ENCODE data around the gene CLMP.

Gene CLMP

DNA sequence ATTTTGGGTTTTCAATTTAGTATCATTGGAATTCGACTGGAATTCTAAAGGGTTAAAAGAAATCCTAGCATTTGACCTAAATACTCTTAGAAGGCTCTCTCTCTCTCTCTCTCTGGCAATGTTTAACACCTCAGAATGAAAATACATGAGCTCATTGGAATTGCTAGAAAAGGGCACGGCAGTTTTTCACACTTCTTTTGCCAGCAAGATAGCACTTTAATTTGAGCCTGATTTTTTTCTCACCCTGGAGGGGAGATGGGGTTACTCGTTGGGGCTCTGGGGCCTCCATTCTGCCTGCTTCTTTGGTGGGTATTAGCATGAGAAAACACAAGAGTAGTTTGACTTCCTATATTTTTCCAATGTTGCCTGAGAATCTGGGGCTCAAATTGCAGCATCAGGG lies 22.8 kb upstream of the CLMP start:
- Histone ChIP-seq H3K27ac (ENCODE audit: low read length) (no peak overlapping the region), H3K4me1 (ENCODE audit: control insufficient read depth, insufficient read depth, low read length) (peaks cover 2% of the 10 kb centered on the region; the same call in 1 of the 2 replicates), H3K4me3 (ENCODE audit: low read length) (no peak overlapping the region), H3K27me3 (ENCODE audit: control insufficient read depth, insufficient read depth, low read length) (no peaks in the 10 kb centered on the region), H3K9me3 (ENCODE audit: control insufficient read depth, insufficient read depth, low read length) (no peaks in the 10 kb centered on the region), H3K36me3 (ENCODE audit: control insufficient read depth, insufficient read depth, low read length) (no peaks in the 10 kb centered on the region)
- no peak for DNase-seq (ENCODE audit: low read depth, low spot score)
- no CpG with 5 or more reads among the region's 3 CpGs for WGBS (ENCODE audit: insufficient coverage, insufficient read length)

DNA sequence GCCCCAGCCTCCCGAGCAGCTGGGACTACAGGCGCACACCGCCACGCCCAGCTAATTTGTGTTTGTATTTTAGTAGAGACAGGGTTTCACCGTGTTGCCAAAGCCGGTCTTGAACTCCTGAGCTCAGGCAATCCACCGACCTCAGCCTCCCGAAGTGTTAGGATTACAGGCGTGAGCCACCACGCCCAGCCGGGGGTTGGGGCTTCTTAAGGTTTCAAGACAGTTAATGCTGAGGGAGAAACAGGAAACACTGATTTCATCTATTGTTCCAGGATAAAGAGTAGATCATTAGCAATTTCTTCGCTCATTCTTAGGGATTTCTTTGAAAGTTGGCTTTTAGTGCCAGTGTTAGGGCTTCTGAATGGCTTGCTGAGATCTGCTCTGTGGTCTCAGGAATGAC lies 21.2 kb upstream of the CLMP start:
- Histone ChIP-seq H3K27ac (ENCODE audit: low read length) (no peak overlapping the region), H3K27me3 (ENCODE audit: control insufficient read depth, insufficient read depth, low read length) (no peaks in the 10 kb centered on the region), H3K36me3 (ENCODE audit: control insufficient read depth, insufficient read depth, low read length) (no peaks in the 10 kb centered on the region), H3K9me3 (ENCODE audit: control insufficient read depth, insufficient read depth, low read length) (no peaks in the 10 kb centered on the region), H3K4me1 (ENCODE audit: control insufficient read depth, insufficient read depth, low read length) (peaks cover 2% of the 10 kb centered on the region; the same call in 1 of the 2 replicates), H3K4me3 (ENCODE audit: low read length) (no peak overlapping the region)
- DNase-seq (ENCODE audit: low read depth, low spot score) = no peak
- no CpG with 5 or more reads among the region's 12 CpGs for WGBS (ENCODE audit: insufficient coverage, insufficient read length)

DNA sequence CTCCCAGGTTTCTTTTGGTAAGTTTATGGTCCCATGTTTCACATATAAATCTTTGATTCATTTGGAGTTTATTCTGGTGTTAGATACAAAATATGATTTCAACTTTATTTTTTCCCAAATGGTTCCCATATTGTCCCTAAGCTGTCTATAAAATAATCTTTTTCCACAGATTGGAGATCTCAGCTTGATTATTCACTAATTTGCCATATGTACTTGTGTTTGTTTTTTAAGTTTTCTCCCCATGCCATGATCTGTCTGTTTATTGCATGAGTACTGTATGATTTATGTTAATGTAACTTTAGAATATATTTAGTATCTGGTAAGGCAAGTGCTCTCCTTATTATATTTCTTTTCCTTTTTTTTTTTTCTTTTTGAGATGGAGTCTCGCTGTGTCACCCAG lies 19.9 kb upstream of the CLMP start:
- Histone ChIP-seq H3K27me3 (ENCODE audit: control insufficient read depth, insufficient read depth, low read length) (no peaks in the 10 kb centered on the region), H3K4me1 (ENCODE audit: control insufficient read depth, insufficient read depth, low read length) (peaks cover 2% of the 10 kb centered on the region; the same call in 1 of the 2 replicates), H3K27ac (ENCODE audit: low read length) (no peak overlapping the region), H3K9me3 (ENCODE audit: control insufficient read depth, insufficient read depth, low read length) (no peaks in the 10 kb centered on the region), H3K4me3 (ENCODE audit: low read length) (no peak overlapping the region), H3K36me3 (ENCODE audit: control insufficient read depth, insufficient read depth, low read length) (no peaks in the 10 kb centered on the region)
- WGBS (ENCODE audit: insufficient coverage, insufficient read length) = no CpG with 5 or more reads among the region's 1 CpG
- DNase-seq (ENCODE audit: low read depth, low spot score) = no peak

DNA sequence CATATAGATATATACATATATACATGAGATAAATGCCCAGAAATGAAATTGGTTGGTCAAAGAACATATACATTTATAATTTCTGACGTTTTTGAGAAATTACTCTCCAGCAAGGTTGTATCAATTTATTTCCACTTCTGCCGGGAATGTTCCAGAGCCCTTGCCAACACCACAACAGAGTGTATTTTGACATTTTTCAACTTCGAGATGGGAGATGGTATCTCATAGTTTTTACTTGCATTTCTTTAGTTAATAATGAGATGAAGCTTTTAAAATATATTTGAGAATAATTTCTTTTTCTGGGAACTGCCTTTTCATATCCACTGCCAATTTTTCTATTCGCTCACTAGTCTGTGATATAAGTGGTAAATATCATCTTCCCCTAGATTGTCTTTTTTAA lies 19.3 kb upstream of the CLMP start:
- no peaks in the 10 kb centered on the region for H3K36me3 ChIP-seq (ENCODE audit: control insufficient read depth, insufficient read depth, low read length)
- no peak overlapping the region for H3K4me3 ChIP-seq (ENCODE audit: low read length)
- peaks cover 1% of the 10 kb centered on the region; the same call in 1 of the 2 replicates for H3K4me1 ChIP-seq (ENCODE audit: control insufficient read depth, insufficient read depth, low read length)
- no CpG with 5 or more reads among the region's 4 CpGs for WGBS (ENCODE audit: insufficient coverage, insufficient read length)
- no peaks in the 10 kb centered on the region for H3K27me3 ChIP-seq (ENCODE audit: control insufficient read depth, insufficient read depth, low read length)
- H3K27ac ChIP-seq (ENCODE audit: low read length) = no peak overlapping the region
- no peak for DNase-seq (ENCODE audit: low read depth, low spot score)
- no peaks in the 10 kb centered on the region for H3K9me3 ChIP-seq (ENCODE audit: control insufficient read depth, insufficient read depth, low read length)

DNA sequence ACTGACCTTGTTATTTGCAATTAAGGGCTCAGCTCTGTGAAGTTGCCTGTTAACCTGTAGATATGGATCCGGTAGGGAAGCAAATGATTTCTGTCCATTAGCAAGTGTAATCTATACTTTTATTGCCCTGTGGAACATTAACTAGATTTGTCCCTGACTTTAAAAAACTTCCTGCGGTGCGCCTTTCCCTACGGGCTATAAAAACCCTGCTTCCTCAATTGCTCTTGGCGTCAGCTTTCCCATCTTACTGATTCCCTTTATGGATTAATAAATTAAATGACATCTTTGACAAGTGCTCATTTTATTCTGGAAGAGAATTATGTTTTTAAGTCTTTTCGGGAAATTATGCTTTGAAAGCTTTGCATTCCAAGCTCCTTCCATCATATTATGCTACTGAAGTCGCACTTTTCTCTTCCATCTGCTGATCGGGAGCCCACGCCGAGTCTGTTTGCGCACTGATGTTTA lies 18.3 kb upstream of the CLMP start:
- Histone ChIP-seq H3K27me3 (ENCODE audit: control insufficient read depth, insufficient read depth, low read length) (no peaks in the 10 kb centered on the region), H3K4me1 (ENCODE audit: control insufficient read depth, insufficient read depth, low read length) (no peaks in the 10 kb centered on the region; the same call in 1 of the 2 replicates), H3K9me3 (ENCODE audit: control insufficient read depth, insufficient read depth, low read length) (no peaks in the 10 kb centered on the region), H3K36me3 (ENCODE audit: control insufficient read depth, insufficient read depth, low read length) (no peaks in the 10 kb centered on the region), H3K27ac (ENCODE audit: low read length) (no peak overlapping the region), H3K4me3 (ENCODE audit: low read length) (no peak overlapping the region)
- no peak for DNase-seq (ENCODE audit: low read depth, low spot score)
- WGBS (ENCODE audit: insufficient coverage, insufficient read length) = no CpG with 5 or more reads among the region's 11 CpGs

DNA sequence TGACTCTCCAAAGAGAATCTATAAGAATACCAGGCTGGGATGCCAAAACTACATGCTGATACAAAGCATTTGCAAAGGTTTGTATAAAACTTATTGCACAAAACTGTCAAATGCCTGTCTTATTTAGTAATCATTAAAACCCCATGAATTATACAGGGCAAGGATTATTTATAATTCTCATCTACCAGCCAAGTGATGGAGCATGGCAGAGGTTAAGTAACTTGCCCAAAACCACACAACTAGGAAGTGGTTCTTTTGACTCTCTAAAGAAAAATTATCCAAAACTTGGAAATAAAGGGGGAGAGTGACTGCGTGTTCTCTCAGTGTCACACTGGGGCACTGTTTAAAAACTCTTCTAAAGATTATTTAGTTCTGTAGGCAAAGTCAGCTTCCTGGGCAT lies 17.4 kb upstream of the CLMP start:
- WGBS (ENCODE audit: insufficient coverage, insufficient read length) = no CpG with 5 or more reads among the region's 1 CpG
- no peaks in the 10 kb centered on the region for H3K27me3 ChIP-seq (ENCODE audit: control insufficient read depth, insufficient read depth, low read length)

DNA sequence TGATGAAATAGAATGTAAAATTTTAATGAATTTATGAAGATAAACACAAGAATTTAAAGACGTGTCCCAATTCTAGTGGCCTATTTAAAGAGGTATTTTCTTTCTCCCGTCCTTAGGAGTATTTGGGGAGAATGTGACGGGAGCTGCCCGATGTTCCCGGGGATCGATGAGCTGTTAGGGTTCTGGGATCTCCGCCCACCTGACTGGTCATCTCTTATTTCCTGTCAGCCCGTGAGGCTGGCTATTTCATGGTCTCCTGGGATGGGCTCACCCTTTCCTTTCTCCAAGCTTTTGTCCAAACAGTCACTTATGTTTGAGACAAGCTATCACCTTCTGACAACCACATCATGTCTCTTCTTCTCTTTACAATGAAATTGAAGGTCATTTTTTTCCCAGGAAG lies 16.9 kb upstream of the CLMP start:
- 100% methylated on average over 1 of the region's 8 CpGs for WGBS (ENCODE audit: insufficient coverage, insufficient read length)
- H3K36me3 ChIP-seq (ENCODE audit: control insufficient read depth, insufficient read depth, low read length) = no peaks in the 10 kb centered on the region
- DNase-seq (ENCODE audit: low read depth, low spot score) = no peak
- no peak overlapping the region for H3K4me3 ChIP-seq (ENCODE audit: low read length)
- H3K9me3 ChIP-seq (ENCODE audit: control insufficient read depth, insufficient read depth, low read length) = no peaks in the 10 kb centered on the region
- H3K27me3 ChIP-seq (ENCODE audit: control insufficient read depth, insufficient read depth, low read length) = no peaks in the 10 kb centered on the region
- no peak overlapping the region for H3K27ac ChIP-seq (ENCODE audit: low read length)
- H3K4me1 ChIP-seq (ENCODE audit: control insufficient read depth, insufficient read depth, low read length) = peaks cover 1% of the 10 kb centered on the region; the same call in 1 of the 2 replicates

More for the DNA sequence above, 17.4 kb upstream of the CLMP start:
- DNase-seq (ENCODE audit: low read depth, low spot score) = no peak
- Histone ChIP-seq H3K4me3 (ENCODE audit: low read length) (no peak overlapping the region), H3K4me1 (ENCODE audit: control insufficient read depth, insufficient read depth, low read length) (no peaks in the 10 kb centered on the region; the same call in 1 of the 2 replicates), H3K36me3 (ENCODE audit: control insufficient read depth, insufficient read depth, low read length) (no peaks in the 10 kb centered on the region), H3K9me3 (ENCODE audit: control insufficient read depth, insufficient read depth, low read length) (no peaks in the 10 kb centered on the region), H3K27ac (ENCODE audit: low read length) (no peak overlapping the region)

DNA sequence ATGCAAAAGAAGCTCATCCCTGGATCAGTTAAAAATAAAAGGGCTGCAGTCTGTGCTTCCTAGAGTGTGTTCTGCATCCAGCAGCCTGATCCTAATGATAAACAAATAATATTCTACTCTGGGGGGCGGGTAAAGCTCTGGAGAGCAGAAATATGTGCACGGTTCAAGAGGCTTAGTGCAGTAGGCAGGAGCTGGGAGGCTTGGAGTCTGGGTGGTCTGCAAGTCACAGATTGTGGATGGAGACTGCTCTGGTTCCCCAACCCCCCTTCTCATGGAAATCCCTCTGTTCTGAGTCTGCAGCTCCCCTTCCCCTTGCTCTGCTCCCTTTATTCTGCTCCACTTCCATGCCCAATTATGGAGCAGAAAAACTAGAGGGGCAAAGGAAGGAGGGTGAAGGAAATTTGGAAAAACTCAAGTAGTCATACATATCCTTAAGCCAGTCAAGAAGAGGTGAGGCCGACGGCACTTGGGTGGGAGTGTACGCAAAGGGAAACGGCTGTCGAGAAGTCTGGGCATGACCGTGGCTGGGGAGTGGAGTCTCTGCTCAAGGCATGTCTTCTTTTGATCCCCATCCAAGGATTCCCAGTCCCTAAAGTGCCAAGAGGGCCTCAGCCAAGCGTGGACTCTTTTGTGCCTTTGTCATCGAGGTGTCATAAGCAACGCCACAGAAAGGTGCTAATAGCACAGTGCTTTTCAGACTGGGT lies 16.3 kb upstream of the CLMP start:
- Histone ChIP-seq H3K27ac (ENCODE audit: low read length) (no peak overlapping the region), H3K27me3 (ENCODE audit: control insufficient read depth, insufficient read depth, low read length) (no peaks in the 10 kb centered on the region), H3K36me3 (ENCODE audit: control insufficient read depth, insufficient read depth, low read length) (no peaks in the 10 kb centered on the region), H3K4me3 (ENCODE audit: low read length) (no peak overlapping the region), H3K9me3 (ENCODE audit: control insufficient read depth, insufficient read depth, low read length) (no peaks in the 10 kb centered on the region), H3K4me1 (ENCODE audit: control insufficient read depth, insufficient read depth, low read length) (peaks cover 2% of the 10 kb centered on the region; the same call in 1 of the 2 replicates)
- WGBS (ENCODE audit: insufficient coverage, insufficient read length) = no CpG with 5 or more reads among the region's 11 CpGs
- no peak for DNase-seq (ENCODE audit: low read depth, low spot score)

DNA sequence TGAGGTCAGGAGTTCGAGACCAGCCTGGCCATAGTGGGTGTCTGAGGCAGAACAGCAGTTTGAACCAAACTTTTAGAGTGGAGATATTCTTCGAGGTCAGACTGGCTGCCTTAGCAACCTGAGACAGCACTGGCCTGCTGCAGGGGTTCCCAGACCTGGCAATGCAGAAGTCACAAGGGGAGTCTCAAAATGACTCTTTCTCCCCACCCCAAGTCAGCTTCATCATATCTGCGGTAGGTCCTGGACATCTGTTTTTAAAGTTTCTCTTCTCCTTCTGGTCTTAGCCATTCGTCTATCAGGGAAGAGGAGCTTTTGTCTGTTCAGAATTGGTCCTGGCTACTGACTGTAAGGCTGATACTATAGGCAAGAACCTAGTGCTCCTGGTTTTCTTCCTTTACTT lies 14.5 kb upstream of the CLMP start:
- Histone ChIP-seq H3K4me3 (ENCODE audit: low read length) (no peak overlapping the region), H3K36me3 (ENCODE audit: control insufficient read depth, insufficient read depth, low read length) (no peaks in the 10 kb centered on the region), H3K9me3 (ENCODE audit: control insufficient read depth, insufficient read depth, low read length) (no peaks in the 10 kb centered on the region), H3K27ac (ENCODE audit: low read length) (no peak overlapping the region), H3K27me3 (ENCODE audit: control insufficient read depth, insufficient read depth, low read length) (no peaks in the 10 kb centered on the region), H3K4me1 (ENCODE audit: control insufficient read depth, insufficient read depth, low read length) (peaks cover 2% of the 10 kb centered on the region; the same call in 1 of the 2 replicates)
- no CpG with 5 or more reads among the region's 4 CpGs for WGBS (ENCODE audit: insufficient coverage, insufficient read length)
- no peak for DNase-seq (ENCODE audit: low read depth, low spot score)

DNA sequence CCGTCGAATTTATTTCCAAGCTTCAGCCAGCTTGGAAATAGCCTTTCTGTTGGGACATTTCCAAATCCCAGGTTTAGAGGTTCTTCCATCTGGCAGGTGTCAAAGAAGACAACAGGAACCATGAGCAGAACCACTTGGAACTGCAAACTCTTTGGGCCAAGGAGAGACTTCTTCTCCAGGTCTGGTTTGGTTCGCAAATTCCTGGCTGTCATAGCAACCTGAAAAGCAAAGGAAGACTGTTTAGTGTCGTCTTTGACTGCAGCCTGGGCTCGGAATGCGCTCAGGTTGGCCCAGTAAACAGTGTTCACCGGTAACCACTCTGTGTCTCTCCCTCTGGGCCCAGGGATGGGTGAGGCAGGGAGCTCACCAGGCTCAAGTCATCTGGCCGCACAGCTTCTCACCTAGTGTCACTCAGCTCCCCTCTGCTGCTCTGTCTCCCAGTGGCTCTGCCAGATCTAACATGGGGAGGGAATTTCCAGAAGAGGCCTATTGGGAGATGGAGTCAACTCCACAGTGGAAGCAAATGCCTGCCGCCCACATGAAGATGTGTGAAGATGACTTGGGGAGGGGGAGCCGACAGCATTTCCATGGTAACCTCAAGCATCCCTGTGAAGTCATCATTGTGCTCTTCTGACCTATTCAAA lies 11.9 kb upstream of the CLMP start:
- H3K4me1 ChIP-seq (ENCODE audit: control insufficient read depth, insufficient read depth, low read length) = peaks cover 4% of the 10 kb centered on the region; the same call in 1 of the 2 replicates
- H3K9me3 ChIP-seq (ENCODE audit: control insufficient read depth, insufficient read depth, low read length) = no peaks in the 10 kb centered on the region
- no peaks in the 10 kb centered on the region for H3K36me3 ChIP-seq (ENCODE audit: control insufficient read depth, insufficient read depth, low read length)
- DNase-seq (ENCODE audit: low read depth, low spot score) = no peak
- H3K4me3 ChIP-seq (ENCODE audit: low read length) = no peak overlapping the region
- no peak overlapping the region for H3K27ac ChIP-seq (ENCODE audit: low read length)
- no peaks in the 10 kb centered on the region for H3K27me3 ChIP-seq (ENCODE audit: control insufficient read depth, insufficient read depth, low read length)
- WGBS (ENCODE audit: insufficient coverage, insufficient read length) = no CpG with 5 or more reads among the region's 10 CpGs
